Non-pigmented ciliary epithelial cell (primary cell): ENCODE measurements around the gene RNASE9.
"Not testable (repeated sequence)": the region's sequence is repeated elsewhere in the genome, so short reads cannot be mapped to it uniquely, and the experiment has no call there.

Experiments
- DNase-seq: peaks from one replicate; pipeline ENCODE4 v3.0.0-alpha.2; 2010; ENCODE audit warnings: low read depth

RNASE9 gene

GRCh38 chr14:20515846-20516245 lies 45.0 kb downstream of the RNASE9 start:
- no peak for DNase-seq

GRCh38 chr14:20512177-20512905 lies 48.5 kb downstream of the RNASE9 start:
- DNase-seq = no peak

- DNase-seq = no peak
These were observed 52.5 kb downstream of the RNASE9 start for GRCh38 chr14:20508367-20508766.

- DNase-seq = not testable (repeated sequence)
These were observed 53.3 kb downstream of the RNASE9 start for GRCh38 chr14:20507537-20507936.

- not testable (repeated sequence) for DNase-seq
These were observed 54.1 kb downstream of the RNASE9 start for GRCh38 chr14:20506752-20507151.

GRCh38 chr14:20506276-20506675 lies 54.6 kb downstream of the RNASE9 start:
- DNase-seq = not testable (repeated sequence)
